ENCODE results near the gene EGFR.

DNA sequence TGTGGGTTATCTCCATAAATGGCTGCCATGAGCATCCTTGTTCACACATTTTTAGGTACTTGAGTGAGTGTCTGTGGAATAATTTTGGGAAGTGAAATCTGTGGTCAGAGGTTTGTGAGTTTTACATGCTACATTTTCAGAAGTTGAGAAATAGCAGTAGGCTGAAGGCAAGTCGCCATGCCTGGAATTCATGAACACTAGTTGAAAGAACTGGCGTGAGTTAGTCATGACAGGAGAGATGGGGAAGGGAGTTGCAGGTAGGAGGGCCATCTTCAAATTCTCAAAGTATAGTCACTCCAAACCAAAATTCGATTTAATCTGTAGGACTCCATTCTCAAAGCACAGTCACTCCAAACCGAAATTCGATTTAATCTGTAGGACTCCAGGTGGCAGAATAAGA is 89.6 kb downstream of the EGFR start:
- TF ChIP-seq, protein P1, sequence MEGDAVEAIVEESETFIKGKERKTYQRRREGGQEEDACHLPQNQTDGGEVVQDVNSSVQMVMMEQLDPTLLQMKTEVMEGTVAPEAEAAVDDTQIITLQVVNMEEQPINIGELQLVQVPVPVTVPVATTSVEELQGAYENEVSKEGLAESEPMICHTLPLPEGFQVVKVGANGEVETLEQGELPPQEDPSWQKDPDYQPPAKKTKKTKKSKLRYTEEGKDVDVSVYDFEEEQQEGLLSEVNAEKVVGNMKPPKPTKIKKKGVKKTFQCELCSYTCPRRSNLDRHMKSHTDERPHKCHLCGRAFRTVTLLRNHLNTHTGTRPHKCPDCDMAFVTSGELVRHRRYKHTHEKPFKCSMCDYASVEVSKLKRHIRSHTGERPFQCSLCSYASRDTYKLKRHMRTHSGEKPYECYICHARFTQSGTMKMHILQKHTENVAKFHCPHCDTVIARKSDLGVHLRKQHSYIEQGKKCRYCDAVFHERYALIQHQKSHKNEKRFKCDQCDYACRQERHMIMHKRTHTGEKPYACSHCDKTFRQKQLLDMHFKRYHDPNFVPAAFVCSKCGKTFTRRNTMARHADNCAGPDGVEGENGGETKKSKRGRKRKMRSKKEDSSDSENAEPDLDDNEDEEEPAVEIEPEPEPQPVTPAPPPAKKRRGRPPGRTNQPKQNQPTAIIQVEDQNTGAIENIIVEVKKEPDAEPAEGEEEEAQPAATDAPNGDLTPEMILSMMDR (IDR thresholded peaks at IDR 0.05; ENCODE audit: insufficient read depth, low read length, poor library complexity, severe bottlenecking), result no peak
- TF ChIP-seq EZH2phosphoT487 (conservative IDR thresholded peaks at IDR 0.05; ENCODE audit: low read length), result no peak
